ENCODE data around the gene CTSZ.

GRCh38 chr20:58965270-58966064 is 41.6 kb downstream of the CTSZ start:
- TF ChIP-seq ZFP30 (CRISPR knock-in tag; IDR thresholded peaks at IDR 0.05) (no peak), OSR1 (CRISPR knock-in tag; IDR thresholded peaks at IDR 0.05) (no peak), CSRNP3 (CRISPR knock-in tag; IDR thresholded peaks at IDR 0.05) (no peak), ISL1 (CRISPR knock-in tag; IDR thresholded peaks at IDR 0.05) (no peak), CSDC2 (CRISPR knock-in tag; IDR thresholded peaks at IDR 0.05) (no peak), TSHZ2 (CRISPR knock-in tag; IDR thresholded peaks at IDR 0.05) (no peak), ARNTL (CRISPR knock-in tag; IDR thresholded peaks at IDR 0.05; ENCODE audit: borderline replicate concordance, low read depth) (no peak), POU6F1 (CRISPR knock-in tag; IDR thresholded peaks at IDR 0.05; ENCODE audit: borderline replicate concordance, low read depth) (no peak), PPARA (CRISPR knock-in tag; IDR thresholded peaks at IDR 0.05; ENCODE audit: borderline replicate concordance) (no peak)

Measured in SK-N-SH treated with all-trans-retinoic acid at 6 μM for 48 hours (cell line).